WTC11 (cell line): Measurements from ENCODE around the gene RPGR. TPM values are rescaled to one million over a fixed set of nuclear protein-coding genes. Genes with fewer than 3 reads are reported as not detected.

Experiments
- ATAC-seq: fragments of 200-7000 bp; cut with Tn5 transposase; 2 replicates; pipeline ENCODE4 v1.10.0; 2021; ENCODE audit warnings: mild to moderate bottlenecking, moderate library complexity
- CTCF ChIA-PET: fragments of 300-600 bp; sonication (Branson Sonifier 250); formaldehyde crosslinking; loops from one replicate; lab custom pipeline; 2021; ENCODE audit warnings: antibody characterized with exemption; lab: Charles Lee
- POLR2A ChIA-PET: fragments of 350-600 bp; sonication (Branson Sonifier 250); formaldehyde crosslinking; loops from one replicate; lab custom pipeline; 2021; ENCODE audit warnings: antibody characterized with exemption; lab: Charles Lee
- DNase-seq: peaks from one replicate; pipeline ENCODE4 v3.0.0; 2021; ENCODE audit warnings: low spot score
- H3K27ac Mint-ChIP-seq: 2 replicates; pipeline ENCODE4 v1.8.0; 2021; ENCODE audit warnings: mixed read lengths
- H3K27me3 Mint-ChIP-seq: 2 replicates; pipeline ENCODE4 v1.8.0; 2021; ENCODE audit warnings: low read depth, mild to moderate bottlenecking, moderate library complexity, mixed read lengths
- H3K36me3 Mint-ChIP-seq: 2 replicates; pipeline ENCODE4 v1.8.0; 2021; ENCODE audit warnings: mixed read lengths
- H3K4me1 Mint-ChIP-seq: 2 replicates; pipeline ENCODE4 v1.8.0; 2022; ENCODE audit warnings: mixed read lengths
- H3K4me3 Mint-ChIP-seq: 2 replicates; pipeline ENCODE4 v1.8.0; 2021; ENCODE audit warnings: mild to moderate bottlenecking, moderate library complexity, mixed read lengths
- H3K9me3 Mint-ChIP-seq: 2 replicates; pipeline ENCODE4 v1.8.0; 2021; ENCODE audit warnings: mixed read lengths
- AR ChIP-seq: fragments of 250-450 bp; sonication (Bioruptor Pico); IDR thresholded peaks from 2 replicates; pipeline ENCODE4 v1.9.0; 2021; ENCODE audit warnings: mild to moderate bottlenecking
- CREB1 ChIP-seq: sonication (generic); formaldehyde crosslinking; IDR thresholded peaks from 2 replicates; pipeline ENCODE4 v1.8.0; 2023; ENCODE audit warnings: mild to moderate bottlenecking, missing genetic modification reagents
- ESRRA ChIP-seq: sonication (generic); formaldehyde crosslinking; IDR thresholded peaks from 2 replicates; pipeline ENCODE4 v1.8.1; 2022; ENCODE audit warnings: mild to moderate bottlenecking, missing genetic modification reagents, borderline replicate concordance
- FOXP4 ChIP-seq: sonication (generic); formaldehyde crosslinking; IDR thresholded peaks from 2 replicates; pipeline ENCODE4 v1.8.0; 2022; ENCODE audit warnings: mild to moderate bottlenecking, missing genetic modification reagents
- GABPB1 ChIP-seq: sonication (generic); formaldehyde crosslinking; IDR thresholded peaks from 2 replicates; pipeline ENCODE4 v1.8.1; 2023; ENCODE audit warnings: mild to moderate bottlenecking, missing genetic modification reagents
- MLX ChIP-seq: sonication (generic); formaldehyde crosslinking; IDR thresholded peaks from 2 replicates; pipeline ENCODE4 v1.8.1; 2023; ENCODE audit warnings: mild to moderate bottlenecking, missing genetic modification reagents, moderate library complexity
- NFE2L1 ChIP-seq: sonication (generic); formaldehyde crosslinking; IDR thresholded peaks from 2 replicates; pipeline ENCODE4 v1.8.1; 2023; ENCODE audit warnings: missing genetic modification reagents
- NR2C2 ChIP-seq: sonication (generic); formaldehyde crosslinking; IDR thresholded peaks from 2 replicates; pipeline ENCODE4 v1.8.0; 2022; ENCODE audit warnings: mild to moderate bottlenecking, missing genetic modification reagents
- PRDM15 ChIP-seq: sonication (generic); formaldehyde crosslinking; IDR thresholded peaks from 2 replicates; pipeline ENCODE4 v1.8.0; 2022; ENCODE audit warnings: missing genetic modification reagents
- RELA ChIP-seq: sonication (generic); formaldehyde crosslinking; IDR thresholded peaks from 2 replicates; pipeline ENCODE4 v1.8.1; 2022; ENCODE audit warnings: missing genetic modification reagents, mild to moderate bottlenecking, borderline replicate concordance
- SMAD3 ChIP-seq: sonication (generic); formaldehyde crosslinking; IDR thresholded peaks from 2 replicates; pipeline ENCODE4 v1.8.0; 2022; ENCODE audit warnings: missing genetic modification reagents, mild to moderate bottlenecking, borderline replicate concordance
- SMAD4 ChIP-seq: sonication (generic); formaldehyde crosslinking; IDR thresholded peaks from 2 replicates; pipeline ENCODE4 v1.8.0; 2022; ENCODE audit warnings: mild to moderate bottlenecking, missing genetic modification reagents
- TP53 ChIP-seq: sonication (generic); formaldehyde crosslinking; IDR thresholded peaks from 2 replicates; pipeline ENCODE4 v1.8.1; 2023; ENCODE audit warnings: mild to moderate bottlenecking, missing genetic modification reagents
- ZNF281 ChIP-seq: sonication (generic); formaldehyde crosslinking; IDR thresholded peaks from 2 replicates; pipeline ENCODE4 v1.8.0; 2023; ENCODE audit warnings: mild to moderate bottlenecking, missing genetic modification reagents
- ZSCAN18 ChIP-seq: fragments of 250-450 bp; sonication (Bioruptor Pico); IDR thresholded peaks from 2 replicates; pipeline ENCODE4 v2.1.2; 2022; ENCODE audit warnings: mild to moderate bottlenecking, moderate library complexity
- total RNA-seq: library from RNA; stranded (reverse); gene quantifications from 3 replicates; pipeline ENCODE4 v1.2.3, GENCODE V29; 2021

The RPGR gene
- total RNA-seq, 1 experiment from 2014 or later, result 10.7 TPM

GRCh38 chrX:38318606-38319005 is 8.7 kb downstream of the RPGR start (continued):
- no peak for TF ChIP-seq PRDM15 (CRISPR knock-in tag)
- TF ChIP-seq, all 79 proteins: peak for 0

GRCh38 chrX:38318196-38318595 is 9.1 kb downstream of the RPGR start:
- peaks cover 13% of the 10 kb centered on the region for H3K4me1 Mint-ChIP-seq
- H3K36me3 Mint-ChIP-seq, result no peaks in the 10 kb centered on the region
- no peak overlapping the region for H3K4me3 Mint-ChIP-seq
- ATAC-seq (no peak), DNase-seq (no peak)
- H3K27ac Mint-ChIP-seq, result no peak overlapping the region
- H3K9me3 Mint-ChIP-seq, result no peaks in the 10 kb centered on the region
- no peak for TF ChIP-seq NR2C2 (CRISPR knock-in tag)
- no peak for TF ChIP-seq MLX
- no peak for TF ChIP-seq RELA (CRISPR knock-in tag)
- no peak for TF ChIP-seq AR (CRISPR knock-in tag)
- no peak for TF ChIP-seq ZSCAN18 (CRISPR knock-in tag)
- TF ChIP-seq FOXP4, result no peak
- no peak for TF ChIP-seq SMAD3 (CRISPR knock-in tag)
- no peak for TF ChIP-seq ESRRA (CRISPR knock-in tag)
- TF ChIP-seq PRDM15 (CRISPR knock-in tag), result no peak
- TF ChIP-seq ZNF281 (CRISPR knock-in tag), result no peak
- no peak for TF ChIP-seq SMAD4
- no peak for TF ChIP-seq TP53 (CRISPR knock-in tag)
- no peak for TF ChIP-seq NFE2L1 (CRISPR knock-in tag)
- TF ChIP-seq GABPB1 (CRISPR knock-in tag), result no peak
- no peak for TF ChIP-seq CREB1 (CRISPR knock-in tag)
- no peaks in the 10 kb centered on the region for H3K27me3 Mint-ChIP-seq
- POLR2A ChIA-PET, result interaction anchor here (1.0 kb wide), 1 partner anchor 9 kb away, joined by 3 read pairs; the partner anchor contains the start of gene RPGR
- CTCF ChIA-PET, result no interaction called here
